HG03521 (cell line): ENCODE measurements around the gene FUZ.

ENCODE experiments used
- ATAC-seq: cut with Tn5 transposase; IDR thresholded peaks from one replicate; pipeline ENCODE4 v1.9.1; 2021; ENCODE audit warnings: mild to moderate bottlenecking, moderate library complexity; ENCODE audit not compliant: unreplicated experiment

Gene FUZ

DNA sequence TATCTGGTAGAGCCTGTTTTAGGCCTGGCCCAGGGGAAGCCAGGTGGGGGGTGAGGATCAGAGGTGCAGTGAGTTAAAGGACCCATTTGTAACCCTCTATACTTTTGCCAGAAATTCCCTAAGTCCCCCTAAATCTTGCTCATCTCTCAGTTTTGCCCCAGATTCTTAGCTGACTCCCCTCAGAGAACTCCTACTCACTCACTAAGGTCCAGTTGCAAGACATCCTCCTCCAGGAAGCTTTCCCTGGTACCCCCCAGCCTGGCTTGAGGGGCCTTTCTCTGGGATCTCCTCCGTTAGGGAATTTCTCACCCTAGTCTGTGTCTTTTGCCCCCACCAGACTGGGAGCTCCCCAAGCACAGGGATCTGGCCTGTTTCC lies 51.9 kb downstream of the FUZ start:
- ATAC-seq, result no peak

DNA sequence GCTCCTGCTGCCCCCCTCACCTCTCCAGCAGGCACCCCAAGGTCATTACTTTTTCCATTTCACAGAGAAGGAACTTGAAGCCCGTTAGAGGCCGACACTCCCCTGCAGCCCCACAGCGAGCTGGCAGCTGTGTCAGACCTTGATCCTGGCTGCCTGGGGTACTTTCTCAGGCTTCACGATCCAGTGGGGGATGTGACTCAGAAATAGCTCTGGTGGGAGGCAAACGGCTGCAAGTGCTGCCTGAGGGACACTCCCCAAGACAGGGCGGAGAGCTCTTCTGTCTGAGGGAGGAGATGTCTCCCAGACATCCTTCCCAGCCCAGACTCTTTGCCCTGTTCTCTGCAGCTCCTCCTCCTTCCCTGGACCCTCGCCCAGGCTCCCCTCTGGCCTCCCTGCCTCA lies 54.8 kb downstream of the FUZ start:
- no peak for ATAC-seq
